Adipocyte (in vitro differentiated cells): ENCODE measurements around the gene ARSK.

Experiments
- DNase-seq: peaks from one replicate; pipeline ENCODE4 v3.0.0-alpha.2; 2015; ENCODE audit warnings: low read depth
- H3K27me3 ChIP-seq: replicated peaks from 2 replicates; pipeline ENCODE4 v1.7.0; 2013; ENCODE audit warnings: mild to moderate bottlenecking, low read length, moderate library complexity; ENCODE audit not compliant: control insufficient read depth, insufficient read depth
- H3K36me3 ChIP-seq: 2 replicates; pipeline ENCODE4 v1.7.0; 2013; ENCODE audit warnings: low read length, mild to moderate bottlenecking, moderate library complexity; ENCODE audit not compliant: control insufficient read depth, insufficient read depth, severe bottlenecking
- H3K4me1 ChIP-seq: 2 replicates; pipeline ENCODE4 v1.7.0; 2013; ENCODE audit warnings: mild to moderate bottlenecking, low read length, moderate library complexity; ENCODE audit not compliant: control insufficient read depth, insufficient read depth
- H3K4me3 ChIP-seq: 2 replicates; pipeline ENCODE4 v1.7.0; 2013; ENCODE audit warnings: mild to moderate bottlenecking, low read length, moderate library complexity
- H3K9ac ChIP-seq: 2 replicates; pipeline ENCODE4 v1.7.0; 2013; ENCODE audit warnings: mild to moderate bottlenecking, low read length, moderate library complexity
- H3K9me3 ChIP-seq: 2 replicates; pipeline ENCODE4 v1.7.0; 2013; ENCODE audit warnings: mild to moderate bottlenecking, low read length, moderate library complexity; ENCODE audit not compliant: control insufficient read depth

The ARSK gene

GRCh38 chr5:95609711-95610110 is 54.8 kb downstream of the ARSK start:
- DNase-seq: no peak
- Histone ChIP-seq H3K4me3 (no peak overlapping the region), H3K4me1 (no peaks in the 10 kb centered on the region), H3K9ac (no peak overlapping the region), H3K36me3 (no peaks in the 10 kb centered on the region), H3K9me3 (peaks cover 6% of the 10 kb centered on the region), H3K27me3 (no peaks in the 10 kb centered on the region)

GRCh38 chr5:95610546-95610945 is 55.6 kb downstream of the ARSK start:
- peaks cover 6% of the 10 kb centered on the region for H3K9me3 ChIP-seq
- H3K4me3 ChIP-seq: no peak overlapping the region
- no peak for DNase-seq
- H3K4me1 ChIP-seq: no peaks in the 10 kb centered on the region
- H3K9ac ChIP-seq: no peak overlapping the region
- H3K27me3 ChIP-seq: no peaks in the 10 kb centered on the region
- no peaks in the 10 kb centered on the region for H3K36me3 ChIP-seq

GRCh38 chr5:95611396-95611795 is 56.5 kb downstream of the ARSK start:
- Histone ChIP-seq H3K9ac (no peak overlapping the region), H3K9me3 (peaks cover 6% of the 10 kb centered on the region), H3K27me3 (no peaks in the 10 kb centered on the region), H3K4me1 (peaks cover 1% of the 10 kb centered on the region), H3K4me3 (no peak overlapping the region), H3K36me3 (no peaks in the 10 kb centered on the region)
- no peak for DNase-seq

- Histone ChIP-seq H3K36me3 (no peaks in the 10 kb centered on the region), H3K27me3 (no peaks in the 10 kb centered on the region), H3K4me3 (no peak overlapping the region), H3K4me1 (peaks cover 9% of the 10 kb centered on the region), H3K9me3 (peaks cover 6% of the 10 kb centered on the region), H3K9ac (no peak overlapping the region)
- no peak for DNase-seq
Observed at GRCh38 chr5:95613514-95613913, 58.6 kb downstream of the ARSK start.

- DNase-seq: no peak
- H3K4me1 ChIP-seq: peaks cover 23% of the 10 kb centered on the region
- H3K4me3 ChIP-seq: no peak overlapping the region
- peaks cover 6% of the 10 kb centered on the region for H3K9me3 ChIP-seq
- H3K9ac ChIP-seq: no peak overlapping the region
- H3K36me3 ChIP-seq: no peaks in the 10 kb centered on the region
- H3K27me3 ChIP-seq: no peaks in the 10 kb centered on the region
Observed at GRCh38 chr5:95615164-95615467, 60.2 kb downstream of the ARSK start.

GRCh38 chr5:95617057-95617456 is 62.2 kb downstream of the ARSK start:
- Histone ChIP-seq H3K9me3 (peaks cover 6% of the 10 kb centered on the region), H3K4me1 (peaks cover 24% of the 10 kb centered on the region), H3K36me3 (no peaks in the 10 kb centered on the region), H3K27me3 (no peaks in the 10 kb centered on the region), H3K9ac (no peak overlapping the region), H3K4me3 (no peak overlapping the region)
- peak; percentile 46 for DNase-seq

GRCh38 chr5:95619096-95619495 is 64.2 kb downstream of the ARSK start:
- Histone ChIP-seq H3K4me3 (peak overlapping the region; percentile 81), H3K4me1 (peaks cover 24% of the 10 kb centered on the region), H3K9me3 (no peaks in the 10 kb centered on the region), H3K36me3 (no peaks in the 10 kb centered on the region), H3K9ac (peak overlapping the region; percentile 82), H3K27me3 (no peaks in the 10 kb centered on the region)
- no peak for DNase-seq

- Histone ChIP-seq H3K36me3 (no peaks in the 10 kb centered on the region), H3K9me3 (no peaks in the 10 kb centered on the region), H3K4me1 (peaks cover 24% of the 10 kb centered on the region), H3K27me3 (no peaks in the 10 kb centered on the region), H3K4me3 (peak overlapping the region; percentile 81), H3K9ac (peak overlapping the region; percentile 82)
- no peak for DNase-seq
Observed at GRCh38 chr5:95619514-95620029, 64.7 kb downstream of the ARSK start.

GRCh38 chr5:95620030-95620869 is 65.3 kb downstream of the ARSK start, which contains the start of gene GPR150:
TSS of gene GPR150 (plus strand) at chr5:95620087. CDS start at chr5:95620276, 189 bp downstream.
- Histone ChIP-seq H3K4me3 (peak within 1 kb of the TSS; percentile 81), H3K9ac (peak within 1 kb of the TSS; percentile 82), H3K27me3 (no peaks in the 10 kb centered on the region), H3K4me1 (peaks cover 24% of the 10 kb centered on the region), H3K9me3 (no peaks in the 10 kb centered on the region), H3K36me3 (no peaks in the 10 kb centered on the region)
- DNase-seq: peak; percentile 67

GRCh38 chr5:95620870-95621838 is 66.3 kb downstream of the ARSK start:
- DNase-seq: peak; percentile 38
- no peaks in the 10 kb centered on the region for H3K9me3 ChIP-seq
- peak overlapping the region; percentile 81 for H3K4me3 ChIP-seq
- H3K36me3 ChIP-seq: no peaks in the 10 kb centered on the region
- H3K4me1 ChIP-seq: peaks cover 24% of the 10 kb centered on the region
- H3K9ac ChIP-seq: peak overlapping the region; percentile 63
- no peaks in the 10 kb centered on the region for H3K27me3 ChIP-seq
